GM19099 (cell line): ENCODE data around the gene ZBTB7B.
A peak's percentile ranks its signal among the peaks of the same experiment; 100 is the strongest.

Experiments
- POLR2A ChIP-seq: IDR thresholded peaks from 3 replicates; pipeline ENCODE4 v1.6.1; 2011; ENCODE audit warnings: low read depth; ENCODE audit not compliant: insufficient read length; ENCODE audit errors: extremely low read depth

The ZBTB7B gene

GRCh38 chr1:154974102-154974807 lies 28.3 kb upstream of the ZBTB7B start, which contains the start of gene CKS1B:
Gene CKS1B (plus strand): TSS chr1:154974681. CDS start chr1:154974746, 65 bp downstream.
- peak; percentile 73 for TF ChIP-seq POLR2A

GRCh38 chr1:154974808-154975408 lies 27.7 kb upstream of the ZBTB7B start:
- peak; percentile 51 for TF ChIP-seq POLR2A

GRCh38 chr1:154975409-154976059 lies 27.1 kb upstream of the ZBTB7B start:
- peak; percentile 45 for TF ChIP-seq POLR2A

GRCh38 chr1:154978360-154978759 lies 24.2 kb upstream of the ZBTB7B start:
- no peak for TF ChIP-seq POLR2A

- TF ChIP-seq POLR2A: no peak
Observed at GRCh38 chr1:154982341-154982740, 20.3 kb upstream of the ZBTB7B start.

- TF ChIP-seq POLR2A: peak; percentile 72
Observed at GRCh38 chr1:154982897-154983648, 19.5 kb upstream of the ZBTB7B start, which contains the start of gene FLAD1. Gene FLAD1 (plus strand): TSS chr1:154983344. CDS start chr1:154983695, 351 bp downstream.

- TF ChIP-seq POLR2A: no peak
Observed at GRCh38 chr1:154983776-154984466, 18.7 kb upstream of the ZBTB7B start.

- no peak for TF ChIP-seq POLR2A
Observed at GRCh38 chr1:154987326-154987725, 15.3 kb upstream of the ZBTB7B start.

GRCh38 chr1:154988058-154988954 lies 14.3 kb upstream of the ZBTB7B start:
- no peak for TF ChIP-seq POLR2A

- TF ChIP-seq POLR2A: no peak
Observed at GRCh38 chr1:154989195-154989860, 13.3 kb upstream of the ZBTB7B start.

GRCh38 chr1:154990276-154990675 lies 12.3 kb upstream of the ZBTB7B start:
- TF ChIP-seq POLR2A: no peak

- TF ChIP-seq POLR2A: no peak
Observed at GRCh38 chr1:154992721-154993571, 9.7 kb upstream of the ZBTB7B start.

- TF ChIP-seq POLR2A: no peak
Observed at GRCh38 chr1:154993572-154994268, 8.9 kb upstream of the ZBTB7B start, which contains the start of gene LENEP. Gene LENEP (plus strand): TSS chr1:154993586. CDS start chr1:154993608, 22 bp downstream.
